Karpas-422 (cell line): ENCODE results near the gene SLC35A5. TPM values are rescaled to one million over a fixed set of nuclear protein-coding genes. Genes with fewer than 3 reads are reported as not detected.

ENCODE experiments used
- DNase-seq: peaks from one replicate; pipeline ENCODE4 v3.0.0-alpha.2; 2015
- H2AFZ ChIP-seq: fragments of 200-600 bp; sonication (generic); 2 replicates; pipeline ENCODE4 v1.6.1; 2014; ENCODE audit warnings: antibody characterized with exemption, low read length, mixed read lengths
- H3K27ac ChIP-seq: fragments of 200-600 bp; sonication (generic); 2 replicates; pipeline ENCODE4 v1.5.1; 2014; ENCODE audit warnings: mild to moderate bottlenecking, low read length, moderate library complexity
- H3K27me3 ChIP-seq: fragments of 200-600 bp; sonication (generic); 2 replicates; pipeline ENCODE4 v1.6.1; 2014; ENCODE audit warnings: low read length, mixed read lengths
- H3K36me3 ChIP-seq: fragments of 200-600 bp; sonication (generic); 2 replicates; pipeline ENCODE4 v1.6.1; 2014; ENCODE audit warnings: low read length, mixed read lengths; ENCODE audit not compliant: insufficient read depth
- H3K4me1 ChIP-seq: fragments of 200-600 bp; sonication (generic); 2 replicates; pipeline ENCODE4 v1.6.1; 2014; ENCODE audit warnings: mild to moderate bottlenecking, low read length, mixed read lengths
- H3K4me2 ChIP-seq: fragments of 200-600 bp; sonication (generic); 2 replicates; pipeline ENCODE4 v1.6.1; 2014; ENCODE audit warnings: low read length, low read depth, mild to moderate bottlenecking; ENCODE audit not compliant: poor library complexity, severe bottlenecking
- H3K4me3 ChIP-seq: fragments of 200-600 bp; sonication (generic); 2 replicates; pipeline ENCODE4 v1.5.1; 2014; ENCODE audit warnings: mild to moderate bottlenecking, antibody characterized with exemption, low read length, mixed read lengths
- H3K79me2 ChIP-seq: fragments of 200-600 bp; sonication (generic); 2 replicates; pipeline ENCODE4 v1.6.1; 2014; ENCODE audit warnings: mild to moderate bottlenecking, low read length, mixed read lengths
- H3K9ac ChIP-seq: fragments of 200-600 bp; sonication (generic); 2 replicates; pipeline ENCODE4 v1.6.0; 2014; ENCODE audit warnings: low read length
- H3K9me2 ChIP-seq: fragments of 200-600 bp; sonication (generic), shearing (Covaris generic); replicated peaks from 2 replicates; pipeline ENCODE4 v1.6.0; 2014; ENCODE audit warnings: mild to moderate bottlenecking, low read length, moderate library complexity; ENCODE audit not compliant: insufficient read depth
- H3K9me3 ChIP-seq: fragments of 300-700, 200-600 bp; sonication (generic); 2 replicates; pipeline ENCODE4 v1.6.1; 2014; ENCODE audit warnings: low read length, mixed read lengths
- H4K20me1 ChIP-seq: fragments of 200-600 bp; sonication (generic); 2 replicates; pipeline ENCODE4 v1.6.1; 2014; ENCODE audit warnings: mild to moderate bottlenecking, antibody characterized with exemption, low read length, low read depth; ENCODE audit not compliant: insufficient read depth
- total RNA-seq: library from RNA; depleted of rRNA; stranded (reverse); fragments of >200 nt; shearing (Covaris generic); gene quantifications from 2 replicates; pipeline ENCODE4 v1.2.3, GENCODE V29; 2014; ENCODE audit warnings: low replicate concordance

SLC35A5 gene
- total RNA-seq, 1 experiment from 2014 or later: 87.4 TPM

DNA sequence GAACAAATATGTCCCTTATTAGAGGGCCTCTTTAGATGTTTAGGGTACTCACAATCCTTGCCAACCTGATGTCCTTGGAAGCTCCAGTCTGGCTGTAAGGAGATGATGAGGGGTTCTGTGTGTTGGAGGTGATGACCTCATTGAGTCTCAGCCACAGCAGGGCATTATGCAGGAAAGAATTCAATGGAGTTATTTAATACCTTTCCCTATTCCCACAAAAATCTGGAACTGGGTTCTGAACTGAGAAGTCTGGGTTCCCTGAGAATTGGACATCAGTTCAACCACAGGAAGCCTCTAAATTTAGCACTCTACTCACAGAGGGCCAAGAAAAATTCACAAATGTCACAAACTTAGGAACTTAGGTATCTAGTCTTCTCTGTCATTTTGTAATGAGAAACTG, 36.9 kb downstream of the SLC35A5 start:
- Histone ChIP-seq H3K4me3 (no peak overlapping the region), H3K27me3 (no peaks in the 10 kb centered on the region), H4K20me1 (no peaks in the 10 kb centered on the region), H3K36me3 (peaks cover 4% of the 10 kb centered on the region; the same call in 1 of the 2 replicates), H3K4me2 (no peak overlapping the region), H3K27ac (no peak overlapping the region), H3K9ac (no peak overlapping the region), H2AFZ (no peak overlapping the region), H3K4me1 (no peaks in the 10 kb centered on the region), H3K9me2 (no peaks in the 10 kb centered on the region), H3K79me2 (no peaks in the 10 kb centered on the region), H3K9me3 (no peaks in the 10 kb centered on the region)
- no peak for DNase-seq

DNA sequence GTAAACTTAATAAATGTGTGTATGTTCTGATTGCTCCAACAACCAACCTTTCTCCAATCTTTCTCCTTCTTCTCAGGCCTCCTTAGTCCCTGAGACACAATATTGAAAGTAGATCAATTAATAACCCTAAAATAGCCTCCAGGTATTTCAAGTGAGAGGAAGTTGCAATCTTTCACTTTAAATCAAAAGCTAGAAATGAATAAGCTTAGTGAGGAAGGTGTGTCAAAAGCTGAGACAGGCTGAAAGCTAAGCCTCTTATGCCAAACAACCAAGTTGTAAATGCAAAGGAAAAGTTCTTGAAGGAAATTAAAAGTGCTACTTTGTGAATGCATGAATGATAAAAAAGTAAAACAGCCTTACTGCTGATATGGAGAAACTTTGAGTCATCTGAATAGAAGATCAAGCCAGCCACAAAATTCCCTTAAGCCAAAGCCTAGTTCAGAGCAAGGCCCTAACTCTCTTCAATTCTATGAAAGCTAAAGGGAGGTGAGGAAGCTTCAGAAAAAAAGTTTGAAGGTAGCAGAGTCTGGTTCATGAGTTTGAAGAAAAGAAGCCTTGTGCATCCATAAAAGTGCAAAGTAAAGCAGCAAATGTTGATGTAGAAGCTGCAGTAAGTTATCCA, 40.5 kb downstream of the SLC35A5 start:
- H3K9me3 ChIP-seq: no peaks in the 10 kb centered on the region
- DNase-seq: no peak

DNA sequence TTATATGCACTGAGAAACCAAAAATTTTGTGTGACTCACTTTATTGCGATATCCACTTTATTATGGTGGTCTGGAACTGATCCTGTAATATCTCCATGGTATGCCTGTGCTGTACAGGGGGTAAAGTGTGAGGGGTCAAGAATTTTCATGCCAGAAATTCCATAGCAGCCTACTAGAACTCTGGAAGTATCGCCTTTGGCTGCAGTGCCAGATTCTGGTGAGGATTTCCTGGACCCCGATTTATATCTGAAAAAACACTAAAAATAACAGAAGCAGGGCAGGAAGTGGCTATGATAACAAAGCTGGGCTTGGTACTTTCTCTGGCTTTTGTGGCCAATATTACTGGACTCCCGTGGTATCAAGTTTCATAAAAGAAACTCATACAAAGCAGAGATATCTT, 42.7 kb downstream of the SLC35A5 start:
- Histone ChIP-seq H3K4me2 (no peak overlapping the region), H4K20me1 (no peaks in the 10 kb centered on the region), H3K9me2 (no peaks in the 10 kb centered on the region), H3K4me1 (no peaks in the 10 kb centered on the region), H3K4me3 (no peak overlapping the region), H3K27me3 (no peaks in the 10 kb centered on the region), H2AFZ (no peak overlapping the region), H3K36me3 (no peaks in the 10 kb centered on the region), H3K9ac (no peak overlapping the region), H3K79me2 (no peaks in the 10 kb centered on the region), H3K27ac (no peak overlapping the region), H3K9me3 (no peaks in the 10 kb centered on the region)
- no peak for DNase-seq

More for the DNA sequence above, 40.5 kb downstream of the SLC35A5 start:
- Histone ChIP-seq H3K27ac (no peak overlapping the region), H3K36me3 (no peaks in the 10 kb centered on the region), H4K20me1 (no peaks in the 10 kb centered on the region), H2AFZ (no peak overlapping the region), H3K4me2 (no peak overlapping the region), H3K4me1 (no peaks in the 10 kb centered on the region), H3K9ac (no peak overlapping the region), H3K9me2 (no peaks in the 10 kb centered on the region), H3K27me3 (no peaks in the 10 kb centered on the region), H3K4me3 (no peak overlapping the region), H3K79me2 (no peaks in the 10 kb centered on the region)

DNA sequence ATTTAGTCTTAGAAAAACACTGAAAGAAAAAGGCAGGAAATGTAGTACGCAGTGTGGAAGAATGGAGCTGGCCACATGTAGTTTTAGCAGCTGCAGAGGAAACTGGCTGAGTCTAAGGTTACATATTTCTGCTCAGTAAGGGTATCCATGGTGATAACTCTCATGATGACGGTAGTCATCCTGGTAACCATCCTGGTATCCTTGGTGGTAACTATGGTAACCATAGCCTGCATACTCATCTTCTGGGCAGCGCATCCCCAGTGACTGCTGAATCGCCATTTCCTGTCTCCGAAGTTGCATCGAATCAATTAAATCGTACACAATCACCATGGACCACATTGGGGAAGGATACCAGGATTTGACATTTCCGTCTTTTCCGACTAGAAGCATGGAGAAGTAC, 43.4 kb downstream of the SLC35A5 start:
- no peaks in the 10 kb centered on the region for H3K9me2 ChIP-seq
- H3K4me2 ChIP-seq: no peak overlapping the region
- H2AFZ ChIP-seq: no peak overlapping the region
- no peaks in the 10 kb centered on the region for H4K20me1 ChIP-seq
- no peaks in the 10 kb centered on the region for H3K36me3 ChIP-seq
- no peaks in the 10 kb centered on the region for H3K79me2 ChIP-seq
- no peak overlapping the region for H3K4me3 ChIP-seq
- no peaks in the 10 kb centered on the region for H3K4me1 ChIP-seq
- no peaks in the 10 kb centered on the region for H3K27me3 ChIP-seq
- no peak for DNase-seq
- no peak overlapping the region for H3K9ac ChIP-seq
- no peak overlapping the region for H3K27ac ChIP-seq
- no peaks in the 10 kb centered on the region for H3K9me3 ChIP-seq

DNA sequence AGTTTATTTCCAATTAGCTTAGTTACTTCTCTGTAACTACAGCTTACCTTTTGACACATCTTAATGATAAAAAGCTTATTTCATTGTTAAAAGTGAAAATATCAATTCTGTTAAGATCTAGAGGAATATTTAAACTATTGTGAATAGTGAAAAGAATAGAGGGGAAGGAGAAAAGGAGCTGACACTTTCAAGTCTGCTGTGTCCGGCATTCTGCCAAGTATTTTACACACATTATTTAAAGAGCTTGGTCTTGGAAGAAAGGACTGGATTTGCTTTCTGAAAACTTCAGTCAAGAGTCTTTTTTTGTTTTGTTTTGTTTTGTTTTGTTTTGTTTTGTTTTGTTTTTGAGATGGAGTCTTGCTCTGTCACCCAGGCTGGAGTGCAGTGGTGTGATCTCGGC, 44.3 kb downstream of the SLC35A5 start:
- Histone ChIP-seq H3K9ac (no peak overlapping the region), H3K27ac (no peak overlapping the region), H3K4me1 (no peaks in the 10 kb centered on the region), H3K4me2 (no peak overlapping the region), H4K20me1 (no peaks in the 10 kb centered on the region), H3K36me3 (no peaks in the 10 kb centered on the region), H2AFZ (no peak overlapping the region), H3K4me3 (no peak overlapping the region), H3K27me3 (no peaks in the 10 kb centered on the region), H3K9me3 (no peaks in the 10 kb centered on the region), H3K9me2 (no peaks in the 10 kb centered on the region), H3K79me2 (no peaks in the 10 kb centered on the region)
- no peak for DNase-seq

DNA sequence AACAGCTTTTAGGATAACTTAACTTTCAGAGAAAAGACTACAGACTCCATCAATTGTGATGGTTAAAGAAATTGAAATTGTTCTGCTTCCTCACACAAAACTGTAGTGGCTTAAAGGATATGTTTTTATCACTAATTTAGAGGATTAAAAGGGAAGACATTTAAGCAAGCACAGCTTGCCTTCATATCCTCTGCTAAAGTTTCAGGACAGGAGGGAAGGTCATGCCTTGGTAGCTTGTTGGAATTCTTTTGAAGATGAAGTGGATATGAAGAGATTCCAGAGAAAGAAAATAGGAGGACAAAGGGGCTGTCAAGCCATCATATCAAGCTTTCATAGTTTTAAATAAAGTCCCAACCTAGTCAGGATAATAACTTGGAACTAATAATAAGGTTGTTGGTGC, 46.0 kb downstream of the SLC35A5 start:
- no peaks in the 10 kb centered on the region for H3K9me3 ChIP-seq
- H3K9me2 ChIP-seq: no peaks in the 10 kb centered on the region
- no peaks in the 10 kb centered on the region for H3K36me3 ChIP-seq
- H4K20me1 ChIP-seq: no peaks in the 10 kb centered on the region
- no peaks in the 10 kb centered on the region for H3K27me3 ChIP-seq
- H2AFZ ChIP-seq: no peak overlapping the region
- no peaks in the 10 kb centered on the region for H3K79me2 ChIP-seq
- no peak overlapping the region for H3K4me2 ChIP-seq
- H3K4me3 ChIP-seq: no peak overlapping the region
- no peaks in the 10 kb centered on the region for H3K4me1 ChIP-seq
- DNase-seq: no peak
- H3K27ac ChIP-seq: no peak overlapping the region
- H3K9ac ChIP-seq: no peak overlapping the region

DNA sequence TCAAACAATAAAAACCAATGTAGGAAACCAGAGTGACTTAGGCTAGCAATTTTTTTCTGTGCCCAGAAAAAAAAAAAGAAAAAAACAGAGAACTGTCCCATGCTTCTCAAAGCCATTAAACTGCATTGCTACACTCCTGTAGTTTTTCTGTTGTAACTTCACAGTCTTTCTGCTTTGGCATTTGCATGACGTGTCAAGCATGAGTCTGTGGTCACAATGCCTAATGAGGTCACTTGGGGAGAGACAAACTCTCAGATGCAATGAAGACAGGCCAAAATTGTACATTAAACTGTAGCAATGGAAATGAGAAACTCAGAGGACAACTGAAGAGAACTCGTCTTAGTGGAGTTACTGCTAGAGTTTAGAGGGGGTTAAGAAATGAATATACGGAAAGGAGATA, 48.3 kb downstream of the SLC35A5 start:
- Histone ChIP-seq H3K4me3 (no peak overlapping the region), H3K9me2 (no peaks in the 10 kb centered on the region), H3K9ac (no peak overlapping the region), H3K4me1 (no peaks in the 10 kb centered on the region), H3K36me3 (no peaks in the 10 kb centered on the region), H3K27me3 (no peaks in the 10 kb centered on the region; the same call in 1 of the 2 replicates), H4K20me1 (no peaks in the 10 kb centered on the region), H2AFZ (no peak overlapping the region), H3K4me2 (no peak overlapping the region), H3K79me2 (no peaks in the 10 kb centered on the region), H3K27ac (no peak overlapping the region), H3K9me3 (no peaks in the 10 kb centered on the region)
- no peak for DNase-seq

DNA sequence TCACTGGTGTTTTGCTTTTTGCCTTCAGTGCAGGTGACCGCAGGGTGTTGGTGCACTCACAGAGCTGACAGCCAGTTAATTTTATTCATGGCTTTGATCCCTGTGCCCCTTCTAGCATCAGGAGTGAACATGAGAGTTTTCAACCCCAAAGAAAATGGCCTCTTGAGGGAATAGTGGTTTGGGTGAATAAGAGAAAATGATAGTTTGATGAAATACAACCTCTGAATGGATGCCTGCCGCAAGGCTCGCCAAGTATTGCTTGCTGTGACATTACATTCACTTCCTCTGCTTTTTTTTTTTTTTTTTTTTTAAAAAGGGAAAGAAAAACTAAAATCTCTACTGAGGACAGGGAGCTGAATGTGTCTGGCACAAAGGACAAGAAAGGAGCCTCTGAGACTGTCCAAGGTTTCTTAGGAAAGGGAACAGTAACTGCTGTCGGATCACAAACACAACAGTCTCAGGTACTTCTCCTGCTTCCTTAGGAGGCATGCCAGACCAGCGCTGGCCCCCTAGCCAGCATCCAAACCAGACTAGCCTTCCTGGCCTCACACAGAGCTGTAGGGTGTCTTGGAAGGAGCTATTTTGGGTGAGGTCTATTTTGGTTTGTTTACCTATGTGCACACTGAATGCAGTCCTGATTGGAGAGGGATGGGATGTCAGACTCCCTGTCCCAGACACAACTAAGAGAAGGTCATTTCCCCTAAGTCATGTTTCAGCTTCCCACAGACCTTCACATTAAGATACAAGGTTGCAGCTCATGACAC, 50.1 kb downstream of the SLC35A5 start:
- Histone ChIP-seq H3K27me3 (no peaks in the 10 kb centered on the region; the same call in 1 of the 2 replicates), H3K9me3 (no peaks in the 10 kb centered on the region), H3K4me3 (no peak overlapping the region), H4K20me1 (no peaks in the 10 kb centered on the region), H3K27ac (no peak overlapping the region), H3K9ac (no peak overlapping the region), H3K36me3 (no peaks in the 10 kb centered on the region), H3K9me2 (no peaks in the 10 kb centered on the region), H3K79me2 (no peaks in the 10 kb centered on the region), H2AFZ (no peak overlapping the region), H3K4me1 (no peaks in the 10 kb centered on the region), H3K4me2 (no peak overlapping the region)
- DNase-seq: no peak
